ENCODE measurements around the gene DYNLT1. TPM values are rescaled to one million over a fixed set of nuclear protein-coding genes. Genes with fewer than 3 reads are reported as not detected.

The DYNLT1 gene
- total and polyA plus RNA-seq, 2 experiments from 2014 or later = 60.9 to 241 TPM

- TF ChIP-seq NANOG (IDR thresholded peaks at IDR 0.05; ENCODE audit: borderline replicate concordance) = no peak
- TF ChIP-seq JUNB (IDR thresholded peaks at IDR 0.05; ENCODE audit: unreplicated experiment) = no peak
- no peak for TF ChIP-seq ZNF331 (CRISPR knock-in tag; IDR thresholded peaks at IDR 0.05; ENCODE audit: low read depth)
- TF ChIP-seq EZH2phosphoT487 (IDR thresholded peaks at IDR 0.05; ENCODE audit: unreplicated experiment) = no peak
- TF ChIP-seq ETS1 (IDR thresholded peaks at IDR 0.05) = no peak
Measured at GRCh38 chr6:158654960-158655489, 10.5 kb upstream of the DYNLT1 start (continued).

GRCh38 chr6:158654498-158654897 is 10.0 kb upstream of the DYNLT1 start:
- no peaks in the 10 kb centered on the region for H3K27me3 ChIP-seq (ENCODE audit: insufficient read depth)
- no peak overlapping the region for H3K4me3 ChIP-seq
- no peaks in the 10 kb centered on the region for H3K9me2 ChIP-seq (ENCODE audit: insufficient read depth)
- no peaks in the 10 kb centered on the region for H3K9me3 Mint-ChIP-seq
- TF ChIP-seq EZH2 (IDR thresholded peaks at IDR 0.05; ENCODE audit: low read depth, unreplicated experiment) = no peak
- TF ChIP-seq NANOG (IDR thresholded peaks at IDR 0.05; ENCODE audit: borderline replicate concordance) = no peak
- TF ChIP-seq POLR2AphosphoS5 (IDR thresholded peaks at IDR 0.05; ENCODE audit: low read depth) = no peak
- no peak for TF ChIP-seq CREB1 (CRISPR knock-in tag; IDR thresholded peaks at IDR 0.05; ENCODE audit: low read depth)
- TF ChIP-seq ZNF462 (CRISPR knock-in tag; IDR thresholded peaks at IDR 0.05) = no peak
- no peak for TF ChIP-seq EZH2phosphoT487 (IDR thresholded peaks at IDR 0.05; ENCODE audit: unreplicated experiment)
- TF ChIP-seq CTCF (conservative IDR thresholded peaks at IDR 0.05; ENCODE audit: low read depth in 2 of 2) = no peak
- TF ChIP-seq ZNF114 (CRISPR knock-in tag; IDR thresholded peaks at IDR 0.05) = no peak
- TF ChIP-seq STAT1 (IDR thresholded peaks at IDR 0.05; ENCODE audit: unreplicated experiment) = no peak
- no peak for TF ChIP-seq ETS1 (IDR thresholded peaks at IDR 0.05)
- no peak overlapping the region for H3K27ac Mint-ChIP-seq
- no peaks in the 10 kb centered on the region for H4K20me1 ChIP-seq (replicated peaks; ENCODE audit: insufficient read depth)
- H3K4me3 Mint-ChIP-seq = no peak overlapping the region
- H3K79me2 ChIP-seq (replicated peaks; ENCODE audit: insufficient read depth) = no peaks in the 10 kb centered on the region
- peaks cover 10% of the 10 kb centered on the region for H3K27me3 Mint-ChIP-seq (ENCODE audit: insufficient read depth, low read depth, poor library complexity)
- H3K36me3 ChIP-seq (ENCODE audit: insufficient read depth) = no peaks in the 10 kb centered on the region
- DNase-seq (ENCODE audit: low spot score) (no peak), ATAC-seq (no peak)
- no peaks in the 10 kb centered on the region for H3F3A ChIP-seq (replicated peaks; ENCODE audit: low read depth)
- H3K4me1 Mint-ChIP-seq = peaks cover 23% of the 10 kb centered on the region
- no peak overlapping the region for H2AFZ ChIP-seq
- peaks cover 8% of the 10 kb centered on the region for H3K4me1 ChIP-seq (ENCODE audit: insufficient read depth)
- H3K4me2 ChIP-seq = no peak overlapping the region
- H3K36me3 Mint-ChIP-seq (ENCODE audit: low read depth) = no peaks in the 10 kb centered on the region
- H3K27ac ChIP-seq (ENCODE audit: low read depth) = no peak overlapping the region

Data from GM23338 (cell line).